Activated CD4-positive, alpha-beta T cell treated with anti-CD3 and anti-CD28 coated beads for 48 hours (primary cell): ENCODE results near the gene PHC2.

Source experiments
- DNase-seq: peaks from one replicate; pipeline ENCODE4 v3.0.0-alpha.2; 2020

PHC2 gene

GRCh38 chr1:33346927-33347649 lies 83.8 kb downstream of the PHC2 start:
- DNase-seq, result no peak

GRCh38 chr1:33346533-33346926 lies 84.4 kb downstream of the PHC2 start:
- DNase-seq, result no peak

GRCh38 chr1:33344896-33345560 lies 85.9 kb downstream of the PHC2 start:
- no peak for DNase-seq

- DNase-seq, result no peak
Observed at GRCh38 chr1:33343539-33343938, 87.4 kb downstream of the PHC2 start.

GRCh38 chr1:33342041-33342723 lies 88.7 kb downstream of the PHC2 start:
- DNase-seq, result no peak

- no peak for DNase-seq
Observed at GRCh38 chr1:33341190-33341589, 89.7 kb downstream of the PHC2 start.

- DNase-seq, result no peak
Observed at GRCh38 chr1:33339413-33339812, 91.5 kb downstream of the PHC2 start.

GRCh38 chr1:33338440-33339211 lies 92.3 kb downstream of the PHC2 start:
- no peak for DNase-seq

- DNase-seq, result no peak
Observed at GRCh38 chr1:33338048-33338439, 92.9 kb downstream of the PHC2 start.

- no peak for DNase-seq
Observed at GRCh38 chr1:33337441-33337840, 93.5 kb downstream of the PHC2 start.

- DNase-seq, result no peak
Observed at GRCh38 chr1:33336580-33336979, 94.3 kb downstream of the PHC2 start.

- DNase-seq, result no peak
Observed at GRCh38 chr1:33335020-33335419, 95.9 kb downstream of the PHC2 start.

GRCh38 chr1:33334081-33334552 lies 96.8 kb downstream of the PHC2 start:
- DNase-seq, result no peak

- no peak for DNase-seq
Observed at GRCh38 chr1:33332881-33333280, 98.0 kb downstream of the PHC2 start.

GRCh38 chr1:33332357-33332789 lies 98.5 kb downstream of the PHC2 start:
- DNase-seq, result no peak

- DNase-seq, result no peak
Observed at GRCh38 chr1:33331444-33332356, 99.2 kb downstream of the PHC2 start.

- no peak for DNase-seq
Observed at GRCh38 chr1:33330906-33331305, 100.0 kb downstream of the PHC2 start.

- no peak for DNase-seq
Observed at GRCh38 chr1:33330361-33330890, 100.5 kb downstream of the PHC2 start.

GRCh38 chr1:33329600-33330305 lies 101.1 kb downstream of the PHC2 start:
- no peak for DNase-seq

GRCh38 chr1:33328817-33329216 lies 102.1 kb downstream of the PHC2 start:
- DNase-seq, result no peak
